GM23248 (cell line): ENCODE measurements around the gene ANO4. TPM values are rescaled to one million over a fixed set of nuclear protein-coding genes. Genes with fewer than 3 reads are reported as not detected.

Experiments
- DNase-seq: peaks from one replicate; pipeline ENCODE4 v3.0.0-alpha.2; 2015
- H2AFZ ChIP-seq: fragments of 200-600 bp; sonication (generic); 2 replicates; pipeline ENCODE4 v1.6.1; 2016; ENCODE audit warnings: antibody characterized with exemption
- H3F3A ChIP-seq: fragments of 200-600 bp; sonication (generic); 2 replicates; pipeline ENCODE4 v1.6.1; 2016; ENCODE audit warnings: mild to moderate bottlenecking, antibody characterized with exemption, mixed run types; ENCODE audit not compliant: insufficient read depth
- H3K27ac ChIP-seq: fragments of 200-600 bp; sonication (generic); 2 replicates; pipeline ENCODE4 v1.5.1; 2016; ENCODE audit warnings: mild to moderate bottlenecking
- H3K27me3 ChIP-seq: fragments of 200-600 bp; sonication (generic); replicated peaks from 2 replicates; pipeline ENCODE4 v1.6.1; 2016; ENCODE audit warnings: mild to moderate bottlenecking; ENCODE audit not compliant: insufficient read depth
- H3K36me3 ChIP-seq: fragments of 200-600 bp; sonication (generic); 2 replicates; pipeline ENCODE4 v1.6.1; 2016; ENCODE audit warnings: low read depth, mild to moderate bottlenecking
- H3K4me1 ChIP-seq: fragments of 200-600 bp; sonication (generic); 2 replicates; pipeline ENCODE4 v1.6.1; 2016; ENCODE audit warnings: mild to moderate bottlenecking; ENCODE audit not compliant: insufficient read depth
- H3K4me2 ChIP-seq: fragments of 200-600 bp; sonication (generic); one replicate; pipeline ENCODE4 v1.6.1; 2016; ENCODE audit warnings: mild to moderate bottlenecking; ENCODE audit not compliant: unreplicated experiment
- H3K4me3 ChIP-seq: fragments of 200-600 bp; sonication (generic); 2 replicates; pipeline ENCODE4 v1.5.1; 2016; ENCODE audit warnings: mild to moderate bottlenecking
- H3K79me2 ChIP-seq: fragments of 200-600 bp; sonication (generic); 2 replicates; pipeline ENCODE4 v1.6.1; 2016; ENCODE audit warnings: mild to moderate bottlenecking; ENCODE audit not compliant: insufficient read depth
- H3K9ac ChIP-seq: fragments of 200-600 bp; sonication (generic); 2 replicates; pipeline ENCODE4 v1.6.1; 2016; ENCODE audit warnings: mild to moderate bottlenecking
- H3K9me2 ChIP-seq: fragments of 200-600 bp; sonication (generic); 2 replicates; pipeline ENCODE4 v1.6.1; 2016; ENCODE audit warnings: mixed run types, mild to moderate bottlenecking, moderate library complexity; ENCODE audit not compliant: insufficient read depth
- H3K9me3 ChIP-seq: fragments of 200-600 bp; sonication (generic); one replicate; pipeline ENCODE4 v1.6.1; 2017; ENCODE audit warnings: low read depth
- H4K20me1 ChIP-seq: fragments of 200-600 bp; sonication (generic); 2 replicates; pipeline ENCODE4 v1.6.0; 2016; ENCODE audit not compliant: insufficient read depth
- EZH2 ChIP-seq: fragments of 200-600 bp; sonication (generic); IDR thresholded peaks from 2 replicates; pipeline ENCODE4 v1.6.1; 2018; ENCODE audit warnings: antibody characterized with exemption, mild to moderate bottlenecking; ENCODE audit not compliant: insufficient read depth, poor library complexity, severe bottlenecking
- EZH2phosphoT487 ChIP-seq: fragments of 200-600 bp; sonication (generic); IDR thresholded peaks from 2 replicates; pipeline ENCODE4 v1.6.1; 2018; ENCODE audit warnings: antibody characterized with exemption, moderate library complexity, mild to moderate bottlenecking, low read depth; ENCODE audit not compliant: insufficient read depth
- WGBS, 2 experiments: methylation state at CpG; one replicate each; pipeline ENCODE4 v1.1.6; 2015 to 2017; ENCODE audit warnings: low lambda C conversion rate in 2 of 2, low coverage in 1 of 2; ENCODE audit errors: missing lambda C conversion rate in 2 of 2; 5-methylcytosine and 5-hydroxymethylcytosine counted together
- in situ Hi-C: fragments of 300-500 bp; cut with MboI; formaldehyde crosslinking; loops from 2 replicates; pipeline ENCODE4 v1.15.0; 2020
- polyA plus RNA-seq: library from polyadenylated mRNA; unstranded; fragments of >200 nt; fragmentation: Nextera tagmentation; extraction: Ambion mirVana; gene quantifications from 2 replicates; pipeline ENCODE4 v1.2.1, GENCODE V29; 2016
- total RNA-seq: library from RNA; depleted of rRNA; stranded (reverse); fragments of >200 nt; shearing (Covaris generic); gene quantifications from 2 replicates; pipeline ENCODE4 v1.2.3, GENCODE V29; 2014

Gene ANO4
- total and polyA plus RNA-seq, 2 experiments from 2014 or later = 6.6 to 7.6 TPM

DNA sequence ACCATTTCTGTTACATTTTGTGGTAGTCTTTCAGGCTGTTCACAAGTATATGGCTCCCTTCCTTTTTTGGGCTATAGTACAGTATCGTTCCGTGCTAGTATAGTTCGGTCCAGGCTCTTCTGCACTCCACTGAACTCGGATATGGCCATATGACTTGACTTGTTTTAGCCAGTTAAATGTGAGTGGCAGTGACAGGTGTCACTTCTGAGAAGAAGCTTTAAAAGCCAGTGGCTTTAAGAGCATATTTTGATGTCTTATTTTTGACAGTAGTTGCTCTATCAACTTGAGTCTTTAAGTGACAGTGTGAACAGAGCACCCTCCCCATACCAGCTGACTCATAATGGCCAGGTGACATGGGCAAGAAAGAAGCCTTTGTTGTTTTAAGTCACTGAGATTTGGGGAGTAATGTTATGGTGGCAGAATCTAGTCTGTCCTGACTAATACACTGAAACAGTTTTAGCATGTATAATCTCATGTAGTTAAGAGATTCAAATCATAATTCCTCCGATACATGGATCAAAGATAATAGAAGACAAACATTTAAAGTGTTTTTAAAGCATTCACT is 64.6 kb downstream of the ANO4 start:
- no peaks in the 10 kb centered on the region for H4K20me1 ChIP-seq
- in situ Hi-C loops = no loop called here
- no peaks in the 10 kb centered on the region for H3K9me3 ChIP-seq
- peak overlapping the region; percentile 35 for H3K9ac ChIP-seq
- peak overlapping the region; percentile 53 for H3K4me2 ChIP-seq
- peak overlapping the region; percentile 54 for H2AFZ ChIP-seq
- no peaks in the 10 kb centered on the region for H3F3A ChIP-seq
- DNase-seq = no peak
- no peaks in the 10 kb centered on the region for H3K27me3 ChIP-seq
- no peaks in the 10 kb centered on the region for H3K79me2 ChIP-seq
- H3K36me3 ChIP-seq = no peaks in the 10 kb centered on the region
- H3K4me1 ChIP-seq = peaks cover 18% of the 10 kb centered on the region
- TF ChIP-seq EZH2phosphoT487 = no peak
- H3K4me3 ChIP-seq = no peak overlapping the region
- no peaks in the 10 kb centered on the region for H3K9me2 ChIP-seq
- peak overlapping the region; percentile 69 for H3K27ac ChIP-seq
- WGBS, 2 experiments = 88% methylated on average over 5 of the region's 5 CpGs

DNA sequence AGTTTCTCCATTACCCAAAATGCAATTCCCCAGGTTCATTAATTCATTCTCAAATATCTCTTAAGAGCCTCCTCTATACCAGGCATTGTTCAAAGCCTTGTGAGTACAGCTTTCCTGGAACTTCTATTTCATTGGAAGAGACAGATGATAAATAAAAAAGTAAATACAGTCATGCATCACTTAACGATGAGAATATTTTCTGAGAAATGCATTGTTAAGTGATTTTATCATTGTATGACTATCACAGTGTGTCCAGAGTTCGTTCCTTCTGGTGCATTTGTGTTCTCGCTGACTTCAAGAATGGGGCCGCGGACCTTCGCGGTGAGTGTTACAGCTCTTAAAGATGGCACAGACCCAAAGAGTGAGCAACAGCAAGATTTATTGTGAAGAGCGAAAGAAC is 66.0 kb downstream of the ANO4 start:
- no peaks in the 10 kb centered on the region for H3K9me3 ChIP-seq
- 93% methylated on average over 8 of the region's 8 CpGs for WGBS, 2 experiments
- H3K79me2 ChIP-seq = no peaks in the 10 kb centered on the region
- TF ChIP-seq EZH2phosphoT487 (no peak), EZH2 (no peak)
- H3K9ac ChIP-seq = no peak overlapping the region
- no peak overlapping the region for H3K4me3 ChIP-seq
- H3K4me1 ChIP-seq = peaks cover 18% of the 10 kb centered on the region
- no peaks in the 10 kb centered on the region for H3K36me3 ChIP-seq
- H4K20me1 ChIP-seq = no peaks in the 10 kb centered on the region
- H3K27me3 ChIP-seq = no peaks in the 10 kb centered on the region
- H3K4me2 ChIP-seq = no peak overlapping the region
- no peak overlapping the region for H2AFZ ChIP-seq
- H3K9me2 ChIP-seq = no peaks in the 10 kb centered on the region
- in situ Hi-C loops = no loop called here
- H3K27ac ChIP-seq = no peak overlapping the region
- no peaks in the 10 kb centered on the region for H3F3A ChIP-seq
- no peak for DNase-seq

DNA sequence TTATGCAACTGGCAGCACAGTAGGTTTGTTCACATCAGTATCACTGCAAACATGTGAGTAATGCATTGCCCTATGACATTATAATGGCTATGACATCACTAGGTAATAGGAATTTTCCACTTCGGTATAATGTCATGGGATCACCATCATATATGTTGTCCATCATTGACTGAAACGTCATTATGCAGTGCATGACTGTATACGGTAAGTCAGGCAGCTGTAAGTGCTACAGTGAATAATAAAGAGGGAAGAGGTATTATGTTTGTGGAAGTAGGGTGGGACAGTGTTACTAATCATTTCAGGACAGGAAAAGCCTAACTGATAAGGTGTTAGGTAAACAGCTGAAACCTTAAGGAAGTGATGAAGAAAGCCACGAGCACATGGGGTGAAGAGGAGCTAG is 68.1 kb downstream of the ANO4 start:
- Histone ChIP-seq H3K4me3 (no peak overlapping the region), H3K4me1 (peaks cover 16% of the 10 kb centered on the region), H3K9ac (no peak overlapping the region), H3K79me2 (no peaks in the 10 kb centered on the region), H2AFZ (no peak overlapping the region), H3K9me3 (no peaks in the 10 kb centered on the region), H3F3A (no peaks in the 10 kb centered on the region), H3K4me2 (no peak overlapping the region), H3K36me3 (no peaks in the 10 kb centered on the region), H3K27me3 (no peaks in the 10 kb centered on the region), H3K27ac (no peak overlapping the region), H4K20me1 (no peaks in the 10 kb centered on the region), H3K9me2 (no peaks in the 10 kb centered on the region)
- 75% methylated on average over 4 of the region's 4 CpGs for WGBS, 2 experiments
- DNase-seq = no peak
- no peak for TF ChIP-seq EZH2phosphoT487
- no peak for TF ChIP-seq EZH2
- in situ Hi-C loops = no loop called here

DNA sequence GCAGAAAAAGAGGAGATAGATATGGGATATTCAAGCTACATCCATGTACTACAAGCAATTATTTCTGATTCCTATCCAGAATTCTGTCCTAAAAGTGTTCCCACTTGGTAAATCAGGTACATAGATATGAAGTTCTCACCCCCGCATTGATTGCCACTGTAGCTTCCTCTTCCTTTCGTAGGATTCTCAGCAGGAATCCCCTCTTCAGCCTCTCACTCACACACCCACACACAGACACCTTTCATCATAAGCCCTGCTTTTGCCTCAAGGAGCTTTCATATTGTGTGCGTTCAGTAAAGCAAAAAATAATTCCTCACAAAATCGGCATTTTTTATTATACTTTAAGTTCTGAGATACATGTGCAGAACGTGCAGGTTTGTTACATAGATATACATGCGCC is 69.8 kb downstream of the ANO4 start:
- no peak for DNase-seq
- no peaks in the 10 kb centered on the region for H3K27me3 ChIP-seq
- H3K9me2 ChIP-seq = no peaks in the 10 kb centered on the region
- no peak overlapping the region for H3K4me2 ChIP-seq
- H3K36me3 ChIP-seq = no peaks in the 10 kb centered on the region
- no peak overlapping the region for H2AFZ ChIP-seq
- whole genome bisulfite sequencing, 2 experiments = 86 to 88% methylated on average over 6 of the region's 6 CpGs
- H3F3A ChIP-seq = peaks cover 17% of the 10 kb centered on the region; the same call in 1 of the 2 replicates
- H4K20me1 ChIP-seq = no peaks in the 10 kb centered on the region
- no peaks in the 10 kb centered on the region for H3K9me3 ChIP-seq
- no peak overlapping the region for H3K4me3 ChIP-seq
- TF ChIP-seq EZH2 (no peak), EZH2phosphoT487 (no peak)
- peaks cover 14% of the 10 kb centered on the region for H3K4me1 ChIP-seq
- H3K27ac ChIP-seq = no peak overlapping the region
- no peaks in the 10 kb centered on the region for H3K79me2 ChIP-seq
- H3K9ac ChIP-seq = no peak overlapping the region
- in situ Hi-C loops = no loop called here
